ENCODE data around the gene LOXL4.
A peak's percentile ranks its signal among the peaks of the same experiment; 100 is the strongest.

Gene LOXL4

DNA sequence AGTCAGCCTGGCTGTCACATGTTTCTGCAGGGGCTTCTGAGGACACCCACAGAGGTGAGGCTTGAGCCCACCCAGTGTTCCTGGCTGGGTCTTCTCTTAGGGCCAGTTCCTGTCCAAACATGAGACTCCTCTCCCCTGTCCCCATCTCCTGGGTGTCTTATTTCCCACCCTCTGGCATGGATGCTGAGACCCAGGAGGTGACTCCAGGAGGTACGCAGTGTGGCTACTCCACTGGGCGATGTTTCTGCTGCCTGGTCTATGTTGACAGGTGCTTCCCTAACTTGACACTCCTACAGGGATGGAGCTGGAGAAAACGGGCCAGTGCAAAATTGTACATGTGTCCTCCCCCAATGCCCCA is 26.3 kb upstream of the LOXL4 start:
- no peak for DNase-seq

DNA sequence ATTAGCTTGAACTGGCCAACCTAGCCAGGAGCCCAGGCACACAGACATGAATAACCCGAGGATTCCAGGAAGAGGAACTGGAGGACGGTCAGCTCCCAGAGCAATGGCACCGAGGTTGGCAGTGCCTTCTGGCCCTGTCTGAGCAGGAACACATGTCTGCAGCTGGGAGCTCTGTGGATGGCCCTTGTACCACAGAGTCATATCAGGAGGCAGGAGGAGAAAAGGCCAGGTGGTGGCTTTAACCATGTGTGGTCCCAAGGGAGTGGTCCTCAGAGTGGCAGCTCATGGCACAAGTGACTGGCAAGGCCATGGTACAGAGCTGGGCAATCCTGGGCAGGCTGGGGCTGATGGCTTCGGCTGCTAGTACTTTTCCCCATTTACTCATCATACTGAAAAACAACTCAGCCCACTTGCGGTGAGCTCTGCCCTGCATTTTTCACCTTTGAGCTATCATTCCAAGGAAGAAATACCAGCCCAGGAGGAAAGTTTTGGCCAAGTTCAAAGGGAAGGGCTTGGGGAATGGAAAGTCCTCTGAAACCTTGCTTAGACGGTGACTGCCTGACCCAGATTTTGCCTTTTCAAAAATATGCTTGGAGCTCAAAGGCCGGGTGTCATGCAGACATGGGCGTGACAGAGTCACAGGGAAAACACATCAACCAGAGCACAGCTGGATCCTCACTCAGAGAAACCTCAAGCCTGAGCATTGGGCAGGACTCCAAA is 25.7 kb upstream of the LOXL4 start:
- peak; percentile 69 for DNase-seq

DNA sequence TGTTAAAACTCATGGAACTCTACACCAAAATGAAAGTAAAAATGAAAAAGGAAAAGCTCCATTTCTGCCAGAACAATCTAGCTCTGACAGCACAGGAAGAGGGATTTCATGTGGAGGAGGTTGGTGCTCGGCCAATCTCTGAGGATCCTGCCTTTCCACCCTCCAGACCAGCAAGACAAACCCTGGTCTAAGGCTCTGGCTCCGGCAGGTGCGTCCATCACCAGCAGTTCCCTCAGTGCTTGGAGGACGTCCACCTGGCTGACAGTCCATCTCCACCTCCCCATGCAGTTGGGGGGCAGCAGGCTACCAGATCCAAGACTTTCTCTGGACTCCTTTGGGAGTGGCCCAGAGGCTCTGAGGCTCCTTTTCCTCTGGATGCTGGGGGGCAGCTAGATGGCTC is 25.0 kb upstream of the LOXL4 start:
- no peak for DNase-seq

DNA sequence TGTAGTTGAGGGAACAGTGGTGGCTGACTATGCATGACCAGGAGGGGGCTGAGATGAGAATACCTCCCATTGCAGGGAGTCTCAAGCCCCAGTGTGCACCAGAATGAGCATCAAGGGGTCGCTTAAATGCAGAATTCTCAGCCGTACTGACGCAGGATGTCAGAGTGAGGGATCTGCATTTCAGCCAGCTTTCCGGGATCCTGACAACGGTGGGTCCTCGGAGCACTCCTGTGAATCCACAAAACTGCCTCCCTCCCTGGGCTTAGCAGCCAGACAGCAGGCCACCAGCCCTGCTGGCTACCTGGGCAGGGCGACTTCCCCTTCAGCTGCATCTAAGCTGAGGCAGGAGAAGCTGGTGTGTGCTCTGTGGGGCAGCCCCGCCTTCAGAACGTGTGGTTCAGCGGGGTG is 21.8 kb upstream of the LOXL4 start:
- no peak for DNase-seq

DNA sequence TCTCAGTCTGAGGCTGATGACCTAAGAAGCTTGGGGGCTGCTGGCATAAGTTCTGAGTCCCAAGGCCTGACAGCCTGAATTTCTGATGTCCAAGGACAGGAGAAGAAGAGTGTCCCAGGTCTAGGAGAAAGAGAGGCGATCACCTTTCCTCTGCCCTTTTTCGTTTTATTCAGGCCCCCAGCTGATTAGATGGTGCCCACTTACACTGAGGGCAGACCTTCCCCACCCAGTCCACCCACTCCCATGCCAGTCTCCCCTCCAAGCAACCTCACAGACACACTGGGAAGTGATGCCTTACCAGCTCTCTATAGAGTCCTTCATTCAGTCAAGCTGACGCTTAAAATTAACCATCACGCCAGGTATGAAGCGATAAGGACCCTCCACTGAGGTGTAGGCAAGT is 19.3 kb upstream of the LOXL4 start:
- DNase-seq = no peak

DNA sequence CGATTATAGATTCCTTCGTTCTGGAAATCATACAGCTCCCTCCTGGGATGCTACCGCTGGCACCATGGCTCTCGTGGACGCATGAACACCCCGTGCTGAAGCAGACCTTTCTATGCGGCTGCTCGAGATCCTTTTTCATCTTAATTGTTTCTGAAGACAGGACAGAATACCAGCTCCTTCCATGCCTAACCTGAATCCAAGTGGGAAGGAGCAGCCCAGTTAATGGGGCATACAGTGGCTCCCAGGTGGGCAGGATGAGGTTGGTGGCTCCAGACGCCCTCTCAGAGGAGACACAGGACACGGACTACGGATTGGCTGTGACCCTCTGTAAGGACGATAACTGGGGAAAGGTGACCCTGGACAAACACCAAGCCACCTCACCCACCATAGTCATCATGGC is 18.4 kb upstream of the LOXL4 start:
- no peak for DNase-seq

DNA sequence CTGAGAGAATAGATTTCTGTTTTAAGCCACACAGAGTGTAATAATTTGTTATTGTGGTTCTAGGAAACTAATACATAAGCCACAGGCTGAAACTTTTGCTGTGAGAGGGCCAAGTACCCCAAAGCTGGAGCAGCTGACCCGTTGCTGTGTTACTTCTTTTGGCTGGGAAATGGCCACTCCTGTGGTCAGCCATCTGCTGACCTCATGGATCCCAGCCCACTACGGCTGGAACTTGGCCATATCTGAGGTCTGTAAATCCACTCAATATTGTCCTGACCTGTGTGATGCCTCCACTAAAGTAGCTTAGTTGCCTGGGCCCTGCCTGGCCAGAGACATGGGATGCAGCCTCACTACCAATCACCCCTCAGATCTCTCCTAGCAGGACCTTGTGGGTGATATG is 17.4 kb upstream of the LOXL4 start:
- no peak for DNase-seq

DNA sequence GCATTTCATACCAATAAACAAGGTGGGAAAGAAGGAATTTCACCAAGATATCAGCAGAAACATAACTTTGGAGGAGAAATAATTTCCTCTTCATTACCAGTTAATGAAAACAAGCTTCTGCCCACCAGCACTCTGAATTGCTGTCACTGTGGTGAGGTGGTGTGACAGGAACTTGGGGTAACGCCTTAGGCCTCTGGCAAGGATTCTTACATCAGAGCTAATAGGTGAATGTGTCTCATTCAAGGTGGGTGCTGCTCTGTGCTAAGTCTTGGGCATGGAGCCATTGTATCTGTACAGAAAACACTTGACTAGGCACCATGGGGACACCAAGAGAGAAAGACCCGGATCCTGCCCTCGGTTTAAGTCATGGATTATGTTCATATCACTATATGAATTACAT is 8.3 kb upstream of the LOXL4 start:
- DNase-seq = no peak

DNA sequence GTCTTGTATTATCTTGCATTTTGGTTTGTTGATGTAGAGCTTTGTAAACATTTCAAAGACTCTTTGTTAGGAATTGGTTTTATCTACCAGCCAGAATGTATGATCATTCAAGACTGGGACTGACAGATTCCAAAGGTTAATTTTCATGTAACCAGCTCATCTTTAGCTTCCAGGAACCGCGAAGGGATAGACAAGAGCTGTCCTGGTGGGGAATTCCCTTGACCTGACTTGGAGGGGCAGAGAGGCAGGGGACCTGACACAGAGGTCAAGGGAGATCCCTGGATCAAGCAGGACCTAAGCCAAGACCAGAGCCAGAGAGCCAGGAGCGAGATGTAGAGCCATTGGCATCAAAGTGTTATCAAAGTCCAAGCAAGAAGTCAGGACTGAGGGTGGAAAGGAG is 6.6 kb upstream of the LOXL4 start:
- no peak for DNase-seq

DNA sequence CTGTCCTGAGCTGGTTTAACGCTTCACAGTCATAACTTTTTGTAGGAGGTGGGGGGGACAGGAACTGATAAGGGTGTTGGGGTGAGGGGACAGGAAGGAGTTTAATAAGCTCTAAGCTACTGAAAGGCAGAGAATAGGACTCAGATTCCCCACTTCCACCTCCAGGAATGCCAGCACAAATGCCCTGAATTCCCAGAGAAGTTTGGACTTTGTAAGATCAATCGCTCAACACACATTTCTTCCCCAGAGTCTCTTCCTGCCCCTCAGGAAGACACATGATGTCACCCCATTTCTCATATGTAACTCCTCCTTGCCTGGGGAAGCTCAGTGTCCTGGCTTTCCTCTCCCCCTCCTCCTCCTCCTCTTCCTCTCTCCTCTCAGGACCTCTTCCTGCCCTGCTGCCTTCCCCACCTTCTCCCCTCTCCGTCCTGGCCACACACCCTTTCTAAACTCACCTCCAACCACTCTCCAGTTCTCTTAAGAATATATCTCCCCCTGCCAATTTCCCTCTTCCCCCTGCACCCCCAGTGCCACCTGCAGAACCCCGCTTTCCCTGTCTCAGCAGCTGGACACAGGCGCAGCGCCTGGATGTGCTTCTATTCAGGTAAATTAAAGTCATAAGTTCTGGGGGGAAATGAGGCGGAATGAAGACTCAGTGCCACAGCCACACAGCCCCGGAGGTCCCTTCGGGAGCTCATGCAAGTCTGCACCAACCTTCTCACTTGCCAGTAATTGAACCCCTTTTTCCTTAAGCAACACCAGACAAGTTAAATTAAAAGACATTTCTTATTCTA is 5.3 kb upstream of the LOXL4 start:
- DNase-seq = no peak

DNA sequence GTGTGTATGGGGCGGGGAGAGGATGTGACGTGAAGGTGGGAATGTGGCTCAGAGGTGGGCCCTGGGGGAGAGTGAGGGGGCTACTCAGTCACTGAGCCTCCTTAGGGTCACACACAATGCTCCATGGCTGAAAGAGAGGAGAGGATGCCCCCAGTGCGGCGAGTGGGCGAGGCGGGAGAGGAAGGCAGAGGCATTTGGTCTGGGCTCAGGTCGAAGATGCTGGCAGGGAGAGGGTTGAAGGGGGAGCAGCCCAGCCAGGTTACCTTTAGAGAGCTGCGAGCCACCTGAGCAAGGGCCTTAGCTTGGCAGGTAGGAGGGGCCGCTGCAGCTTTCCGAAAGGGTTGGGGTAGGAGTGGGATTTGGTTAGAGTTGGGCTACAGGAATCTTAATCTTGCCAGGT is 4.7 kb upstream of the LOXL4 start:
- no peak for DNase-seq

DNA sequence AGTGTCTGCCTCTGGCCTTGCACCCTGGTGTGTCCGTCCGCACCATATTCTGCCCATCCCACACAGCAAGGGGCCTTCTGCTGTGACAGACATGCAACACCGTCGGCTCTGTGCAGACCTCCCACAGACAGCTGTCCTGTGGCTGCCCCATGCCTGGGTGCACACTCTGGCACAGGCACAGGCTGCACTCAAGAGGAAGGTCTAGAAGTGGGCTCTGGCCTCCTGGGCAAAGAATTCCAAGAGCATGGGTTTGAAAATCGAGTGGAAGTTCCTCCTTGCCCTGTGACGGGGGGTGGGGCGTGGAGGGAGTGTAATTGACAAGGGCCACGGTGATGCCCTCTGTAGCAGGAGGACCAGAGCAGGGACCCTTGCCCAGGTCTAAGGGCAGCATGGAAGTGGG is 4.3 kb upstream of the LOXL4 start:
- no peak for DNase-seq

DNA sequence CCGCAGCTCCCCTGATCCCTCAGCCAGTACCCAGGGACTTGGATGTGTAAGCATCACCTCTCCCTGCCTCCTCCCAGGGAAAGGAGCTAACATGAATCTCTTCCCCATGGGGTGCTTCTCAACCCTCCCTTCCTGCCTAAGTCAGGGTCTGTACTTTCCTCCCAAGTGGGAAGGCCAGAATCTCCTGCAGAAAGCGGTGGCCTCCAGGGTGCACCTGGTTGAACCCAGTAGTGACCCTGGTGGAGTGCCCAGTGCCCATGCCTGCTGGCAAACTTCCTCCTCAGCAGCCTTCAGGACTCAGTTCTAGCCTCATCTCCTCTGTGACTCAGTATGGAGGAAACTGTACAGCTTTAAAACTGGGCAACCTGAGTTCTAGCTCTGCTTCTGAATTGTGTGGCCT is 2.8 kb upstream of the LOXL4 start:
- DNase-seq = no peak

DNA sequence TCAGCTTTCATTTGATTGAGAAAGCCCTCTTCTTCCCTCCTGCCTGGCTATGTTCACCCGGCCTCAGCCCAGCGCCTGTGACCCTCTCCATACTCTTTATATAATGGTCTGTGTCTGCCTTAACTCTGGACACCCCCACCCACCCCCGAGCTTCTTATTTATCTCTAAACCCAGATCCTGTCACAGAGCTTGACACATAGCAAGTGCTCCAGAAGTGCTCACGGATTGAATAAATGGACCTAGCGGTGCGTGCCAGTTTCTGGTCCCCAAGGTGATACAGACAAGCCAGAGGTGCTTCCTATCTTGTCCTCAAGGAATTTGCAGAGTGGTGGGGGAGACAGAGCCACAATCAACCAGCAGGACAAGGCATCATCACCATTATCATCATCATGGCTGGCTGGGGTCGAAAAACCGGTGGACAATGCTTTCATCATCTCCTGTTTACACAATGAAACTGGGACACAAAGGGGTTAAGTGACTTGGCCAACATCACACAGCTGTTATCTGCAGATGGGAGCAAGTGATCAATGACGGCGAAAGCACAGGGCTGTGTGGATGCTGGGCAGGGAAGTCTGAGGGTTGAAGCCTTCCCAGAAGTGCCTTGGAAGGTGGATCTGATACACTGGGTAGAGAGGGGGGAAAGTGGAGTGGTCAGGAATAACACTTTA is 2.2 kb upstream of the LOXL4 start:
- no peak for DNase-seq

DNA sequence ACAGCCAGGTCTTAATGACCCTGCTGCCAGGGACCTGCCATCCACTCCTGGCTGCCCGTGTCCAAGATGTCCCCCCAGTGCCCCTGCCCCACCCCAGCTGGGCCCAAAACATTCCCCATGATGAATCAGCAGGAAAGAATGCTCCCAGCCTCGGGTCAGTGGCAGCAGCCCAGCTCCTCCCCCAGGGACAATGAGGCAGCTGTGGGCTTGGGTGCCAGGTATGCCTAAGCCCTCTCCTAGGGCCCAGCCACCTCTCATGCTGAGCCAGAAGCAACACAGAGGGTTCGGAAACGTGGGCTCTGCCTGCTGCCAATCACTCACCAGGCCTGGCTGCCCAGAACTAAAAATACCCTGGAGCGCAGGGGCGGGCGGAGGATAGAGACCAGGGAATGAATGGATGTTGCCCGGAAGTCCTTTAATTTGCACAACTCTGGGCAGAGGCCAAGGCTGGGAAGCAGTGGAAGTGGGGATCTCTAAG is 1.5 kb upstream of the LOXL4 start:
- no peak for DNase-seq

DNA sequence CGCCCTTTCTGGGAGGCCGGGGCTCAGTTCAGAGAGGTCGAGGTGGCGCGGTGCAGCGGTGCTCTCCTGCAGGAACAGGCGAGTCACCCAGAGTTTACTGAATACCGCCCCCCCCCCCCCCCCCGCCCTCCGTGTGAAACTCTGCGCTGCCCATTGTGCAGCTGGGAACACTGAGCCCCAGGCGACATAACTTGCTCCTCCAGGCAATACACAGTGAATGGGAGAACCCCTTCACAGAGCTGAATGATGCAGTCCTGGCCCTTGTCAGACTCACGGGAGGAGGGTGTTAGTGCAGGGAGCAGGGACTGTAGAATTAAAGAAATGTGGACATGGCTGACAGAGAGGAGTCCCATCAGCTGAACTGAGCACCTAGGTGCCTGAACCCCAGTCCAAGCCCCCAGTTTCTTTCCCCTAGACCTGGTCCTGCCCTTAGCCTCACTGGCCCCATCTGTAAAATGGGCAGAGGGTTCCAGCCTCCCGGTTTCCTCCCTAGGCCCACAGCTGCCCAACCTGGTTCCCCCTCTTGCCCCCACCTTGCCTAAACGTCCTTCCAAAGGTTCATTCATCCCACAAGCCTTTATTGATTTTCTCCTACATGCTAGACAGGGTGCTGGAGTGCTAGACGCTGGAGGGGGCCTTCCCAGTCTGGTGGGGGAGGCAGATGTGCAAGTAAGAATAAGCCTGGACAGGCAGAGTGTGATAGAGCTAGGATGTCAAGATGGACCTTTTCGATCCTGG is 869 bp upstream of the LOXL4 start:
- DNase-seq = no peak

DNA sequence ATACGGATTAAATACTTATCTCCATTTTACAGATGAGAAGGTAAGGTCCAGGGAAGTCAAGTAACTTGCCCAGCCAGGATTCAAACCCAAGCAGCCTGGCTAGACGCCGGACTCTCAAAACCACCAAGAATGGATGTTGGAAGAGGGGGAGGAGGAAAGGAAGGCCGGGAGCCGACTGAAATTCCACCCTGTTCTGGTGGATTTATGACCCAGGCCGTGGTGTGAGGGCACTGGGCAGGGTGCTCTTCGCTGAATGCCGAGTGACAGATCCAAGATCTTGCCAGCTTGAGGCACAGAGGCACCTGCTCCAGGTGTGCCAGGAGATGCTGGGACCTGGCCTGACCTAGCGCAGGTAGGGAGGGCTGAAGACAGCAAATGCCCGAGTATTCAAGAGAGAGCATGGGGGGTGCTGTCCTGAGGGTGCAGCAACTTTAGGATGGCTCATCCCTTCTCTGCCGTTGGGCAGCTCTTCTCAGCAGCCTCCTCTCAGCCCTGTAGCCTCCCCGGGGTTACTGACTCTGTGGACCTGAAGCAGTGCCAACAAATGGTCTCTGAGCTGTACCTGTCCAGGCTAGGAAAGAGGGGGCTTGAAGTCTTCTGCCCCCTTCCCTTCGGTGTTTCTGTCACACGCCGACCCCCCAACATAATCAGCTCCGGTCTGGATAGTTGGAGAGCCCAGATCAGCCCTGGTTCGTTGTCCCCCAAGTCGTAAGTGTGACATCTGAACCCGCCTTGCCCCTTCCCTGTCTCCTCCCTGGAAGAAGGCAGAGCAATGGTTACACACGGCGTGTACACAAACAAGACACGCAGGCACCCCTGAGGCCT is 713 bp downstream of the LOXL4 start:
- DNase-seq = no peak

DNA sequence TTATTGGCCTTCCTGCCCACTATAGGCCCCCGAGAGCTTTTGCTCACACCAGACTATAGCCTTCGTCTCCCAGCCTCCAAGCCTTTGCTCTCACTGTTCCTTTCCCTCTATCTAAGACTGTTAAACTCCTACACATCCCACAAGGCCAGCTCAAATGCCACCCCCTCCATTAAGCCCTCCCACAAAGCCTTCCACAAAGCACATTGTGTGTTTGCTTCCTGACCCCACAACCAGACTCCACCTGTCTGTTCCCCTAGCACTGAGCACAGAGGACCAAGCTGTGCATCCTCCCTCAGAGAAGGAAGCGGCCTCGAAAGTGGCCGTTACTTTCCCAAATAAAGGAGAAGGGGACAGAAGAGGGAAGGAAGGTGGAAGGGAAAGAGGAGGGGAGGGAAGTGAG is 1.3 kb downstream of the LOXL4 start:
- DNase-seq = no peak

DNA sequence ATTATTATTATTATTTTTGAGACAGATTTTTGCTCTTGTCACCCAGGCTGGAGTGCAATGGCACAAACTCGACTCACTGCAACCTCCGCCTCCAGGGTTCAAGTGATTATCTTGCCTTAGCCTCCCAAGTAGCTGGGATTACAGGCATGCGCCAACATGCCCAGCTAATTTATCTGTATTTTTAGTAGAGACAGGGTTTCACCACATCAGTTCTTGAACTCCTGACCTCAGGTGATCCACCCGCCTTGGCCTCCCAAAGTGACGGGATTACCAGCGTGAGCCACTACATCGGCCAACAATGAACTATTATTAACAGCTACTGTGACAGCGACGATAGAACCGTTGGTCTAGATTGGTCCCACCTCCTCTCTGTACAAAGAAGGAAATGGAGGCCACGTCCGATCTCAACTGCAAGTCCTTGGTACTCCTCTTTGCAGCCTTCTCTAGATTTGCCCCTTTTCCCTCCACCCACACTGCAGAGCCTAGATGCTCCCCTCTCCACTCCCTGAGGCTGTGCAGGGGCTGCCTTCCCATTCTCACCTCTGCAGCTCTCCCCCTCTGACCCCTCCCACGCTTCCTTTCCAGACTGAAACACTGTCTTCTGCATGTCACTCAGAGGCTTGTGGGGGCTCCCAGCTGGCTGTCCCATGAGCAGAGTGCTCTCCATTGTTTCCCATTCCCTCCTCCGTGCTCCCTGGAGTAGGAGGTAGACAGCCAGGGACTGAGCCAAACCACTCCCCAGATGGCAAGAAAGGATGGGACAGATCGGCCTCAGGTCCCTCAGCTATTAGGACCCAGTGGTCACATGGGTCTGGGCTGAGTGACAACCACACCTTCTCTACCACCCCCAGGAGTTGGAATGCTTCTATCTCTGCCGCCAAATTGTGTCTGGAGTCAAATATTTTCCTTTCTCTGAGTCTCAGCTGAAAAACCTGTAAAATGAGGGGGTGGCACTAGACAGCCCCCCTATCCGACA is 2.3 kb downstream of the LOXL4 start:
- no peak for DNase-seq

DNA sequence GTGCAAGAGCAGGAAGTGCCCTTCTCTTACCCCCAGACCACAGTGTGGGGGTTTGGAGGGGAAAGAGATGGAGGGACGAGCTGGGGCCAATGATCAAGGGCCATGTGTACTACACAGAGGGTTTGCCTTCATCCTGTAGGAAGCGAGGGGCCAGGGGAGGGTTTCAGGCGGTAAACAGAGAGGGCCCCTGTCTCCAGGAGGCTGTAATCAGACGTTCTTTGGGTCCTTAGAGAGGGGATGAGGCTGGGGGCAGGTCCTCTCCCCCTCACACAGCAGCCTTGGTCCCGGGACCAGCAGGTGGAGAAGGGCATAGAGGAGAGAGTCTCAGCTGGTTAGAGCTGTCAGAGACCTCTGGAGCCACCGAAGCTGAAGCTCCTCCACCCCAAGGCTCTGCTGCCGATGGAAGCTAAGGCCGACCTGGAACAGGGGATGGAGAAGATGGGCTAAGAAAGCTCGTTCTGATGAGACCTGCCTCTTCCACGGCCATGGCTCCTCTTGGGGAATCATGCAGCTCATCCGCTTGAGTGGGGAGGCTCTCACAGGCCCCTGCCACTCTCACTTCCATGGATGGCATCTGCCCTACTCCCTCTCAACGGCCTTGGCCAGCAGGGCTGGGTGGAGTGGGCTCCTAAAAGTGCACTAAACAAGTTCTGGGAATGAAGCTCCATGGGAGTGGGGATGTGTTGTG is 3.5 kb downstream of the LOXL4 start:
- no peak for DNase-seq

DNA sequence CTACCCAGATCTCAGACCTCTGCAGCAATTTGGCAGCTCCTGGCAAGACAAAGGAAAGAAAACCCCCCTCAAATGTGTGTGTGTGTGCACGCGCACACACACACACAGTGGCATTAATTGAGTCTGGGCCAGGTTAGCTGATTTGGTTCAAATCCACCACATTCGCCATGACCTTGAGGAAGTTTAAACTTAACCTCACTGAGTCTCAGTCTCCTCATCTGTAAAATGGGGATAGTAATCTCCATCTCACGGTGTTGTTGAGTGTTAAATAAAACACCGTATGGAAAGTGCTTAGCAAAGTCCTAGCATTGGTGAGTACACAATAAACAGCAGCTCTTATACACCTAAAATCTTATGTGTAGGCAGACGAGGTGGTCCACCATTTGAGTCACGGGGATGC is 4.9 kb downstream of the LOXL4 start:
- no peak for DNase-seq

Measured in NCI-H1694 treated with DMSO at 0.1 percent for 48 hours (cell line).